Mesothelial cell of epicardium (in vitro differentiated cells): ENCODE results near the gene PI3. TPM values are rescaled to one million over a fixed set of nuclear protein-coding genes. Genes with fewer than 3 reads are reported as not detected.
"Not testable (repeated sequence)": the region's sequence is repeated elsewhere in the genome, so short reads cannot be mapped to it uniquely, and the experiment has no call there.

ENCODE experiments used
- DNase-seq, 2 experiments: peaks; one replicate each; pipeline ENCODE4 v3.0.0; 2021; ENCODE audit warnings: low spot score in 2 of 2; ENCODE audit not compliant: unreplicated experiment in 2 of 2
- H3K27ac Mint-ChIP-seq: 2 replicates; pipeline ENCODE4 v1.8.0; 2021; ENCODE audit warnings: mixed read lengths
- H3K27me3 Mint-ChIP-seq: 2 replicates; pipeline ENCODE4 v1.8.0; 2021; ENCODE audit warnings: low read depth, mixed read lengths
- H3K36me3 Mint-ChIP-seq: 2 replicates; pipeline ENCODE4 v1.8.0; 2021; ENCODE audit warnings: mixed read lengths
- H3K4me1 Mint-ChIP-seq: 2 replicates; pipeline ENCODE4 v1.8.0; 2021; ENCODE audit warnings: mixed read lengths
- H3K4me3 Mint-ChIP-seq: 2 replicates; pipeline ENCODE4 v1.8.0; 2021; ENCODE audit warnings: mild to moderate bottlenecking, moderate library complexity, mixed read lengths
- H3K9me3 Mint-ChIP-seq: 2 replicates; pipeline ENCODE4 v1.8.0; 2021; ENCODE audit warnings: mixed read lengths
- total RNA-seq: library from RNA; stranded (reverse); gene quantifications from 3 replicates; pipeline ENCODE4 v1.2.1, GENCODE V29; 2021
- TF ChIP-seq, protein P1 (sequence below): fragments of 200-600 bp; sonication (generic); IDR thresholded peaks from one replicate; pipeline ENCODE4 v1.5.0; 2021; ENCODE audit warnings: antibody characterized with exemption; ENCODE audit not compliant: unreplicated experiment

Gene PI3, protein sequence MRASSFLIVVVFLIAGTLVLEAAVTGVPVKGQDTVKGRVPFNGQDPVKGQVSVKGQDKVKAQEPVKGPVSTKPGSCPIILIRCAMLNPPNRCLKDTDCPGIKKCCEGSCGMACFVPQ
- total RNA-seq: not detected in 3 replicates

DNA sequence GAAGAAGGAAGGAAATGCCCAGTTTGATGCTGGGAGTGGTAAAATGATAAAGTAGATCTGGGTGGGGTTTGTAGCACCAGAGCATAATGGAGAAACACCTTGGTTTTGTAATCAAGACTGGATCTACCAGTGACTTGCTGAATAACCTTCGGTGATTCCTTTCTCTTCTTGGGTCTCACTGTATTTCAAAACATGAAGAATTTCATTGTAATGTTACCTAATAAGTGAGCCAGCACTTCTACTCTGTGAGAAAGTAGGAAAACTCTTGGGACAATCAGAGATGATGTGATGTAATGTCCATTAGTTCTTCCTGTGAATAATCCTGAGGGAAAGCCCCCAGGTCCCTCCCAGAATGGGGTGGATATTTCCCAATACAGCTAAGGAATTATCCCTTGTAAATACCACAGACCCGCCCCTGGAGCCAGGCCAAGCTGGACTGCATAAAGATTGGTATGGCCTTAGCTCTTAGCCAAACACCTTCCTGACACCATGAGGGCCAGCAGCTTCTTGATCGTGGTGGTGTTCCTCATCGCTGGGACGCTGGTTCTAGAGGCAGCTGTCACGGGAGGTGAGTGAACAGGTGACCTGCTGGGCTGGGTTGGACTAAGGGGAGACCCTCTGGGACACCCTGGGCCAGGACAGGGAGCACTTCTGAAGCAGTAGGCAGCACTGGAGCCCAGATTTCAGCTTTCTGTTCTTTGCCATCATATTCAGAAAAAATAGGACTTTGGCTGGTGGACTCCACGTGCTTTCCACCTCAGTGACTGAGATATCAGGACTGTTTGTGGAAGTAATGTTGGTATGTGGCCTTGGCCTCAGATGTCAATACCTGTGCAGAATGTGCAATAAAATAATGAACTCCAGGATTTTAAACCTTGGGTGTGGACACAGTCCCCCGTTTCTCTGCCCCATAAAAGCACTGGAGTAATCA lies at the start of gene PI3:
Gene PI3 (plus strand): TSS at position 469 of the 931 bp plus-strand sequence. CDS start 21 bp downstream, at position 490.
- H3K27me3 Mint-ChIP-seq: peaks cover 31% of the 10 kb centered on the region
- peaks cover 11% of the 10 kb centered on the region for H3K9me3 Mint-ChIP-seq
- no peaks in the 10 kb centered on the region for H3K36me3 Mint-ChIP-seq
- TF ChIP-seq, protein P1, sequence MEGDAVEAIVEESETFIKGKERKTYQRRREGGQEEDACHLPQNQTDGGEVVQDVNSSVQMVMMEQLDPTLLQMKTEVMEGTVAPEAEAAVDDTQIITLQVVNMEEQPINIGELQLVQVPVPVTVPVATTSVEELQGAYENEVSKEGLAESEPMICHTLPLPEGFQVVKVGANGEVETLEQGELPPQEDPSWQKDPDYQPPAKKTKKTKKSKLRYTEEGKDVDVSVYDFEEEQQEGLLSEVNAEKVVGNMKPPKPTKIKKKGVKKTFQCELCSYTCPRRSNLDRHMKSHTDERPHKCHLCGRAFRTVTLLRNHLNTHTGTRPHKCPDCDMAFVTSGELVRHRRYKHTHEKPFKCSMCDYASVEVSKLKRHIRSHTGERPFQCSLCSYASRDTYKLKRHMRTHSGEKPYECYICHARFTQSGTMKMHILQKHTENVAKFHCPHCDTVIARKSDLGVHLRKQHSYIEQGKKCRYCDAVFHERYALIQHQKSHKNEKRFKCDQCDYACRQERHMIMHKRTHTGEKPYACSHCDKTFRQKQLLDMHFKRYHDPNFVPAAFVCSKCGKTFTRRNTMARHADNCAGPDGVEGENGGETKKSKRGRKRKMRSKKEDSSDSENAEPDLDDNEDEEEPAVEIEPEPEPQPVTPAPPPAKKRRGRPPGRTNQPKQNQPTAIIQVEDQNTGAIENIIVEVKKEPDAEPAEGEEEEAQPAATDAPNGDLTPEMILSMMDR: no peak
- no peak within 1 kb of the TSS for H3K27ac Mint-ChIP-seq
- no peak for DNase-seq
- no peaks in the 10 kb centered on the region for H3K4me1 Mint-ChIP-seq
- no peak within 1 kb of the TSS for H3K4me3 Mint-ChIP-seq

DNA sequence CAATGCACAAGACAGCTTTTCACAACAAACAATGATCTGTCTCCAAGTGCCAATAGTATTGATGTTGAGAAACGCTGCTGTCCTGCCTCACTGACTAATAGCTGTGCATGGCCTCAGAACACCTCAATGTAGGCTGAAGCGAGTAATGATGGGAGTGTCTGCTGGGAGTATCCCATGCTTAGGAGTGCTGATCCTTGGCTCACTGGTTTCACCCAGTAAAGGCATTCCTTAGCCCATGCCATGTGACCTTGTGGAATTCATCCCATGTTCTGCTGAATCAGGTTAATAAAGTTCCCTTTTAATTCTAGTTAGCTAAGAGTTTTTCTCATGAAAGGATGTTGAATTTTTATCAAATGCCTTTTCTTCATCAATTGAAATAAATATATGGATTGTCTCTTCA lies 46.6 kb upstream of the PI3 start:
- H3K4me3 Mint-ChIP-seq: no peak overlapping the region
- no peaks in the 10 kb centered on the region for H3K9me3 Mint-ChIP-seq
- no peaks in the 10 kb centered on the region for H3K36me3 Mint-ChIP-seq
- no peak overlapping the region for H3K27ac Mint-ChIP-seq
- no peaks in the 10 kb centered on the region for H3K4me1 Mint-ChIP-seq
- no peak for DNase-seq
- peaks cover 75% of the 10 kb centered on the region for H3K27me3 Mint-ChIP-seq
- TF ChIP-seq, protein P1: no peak

DNA sequence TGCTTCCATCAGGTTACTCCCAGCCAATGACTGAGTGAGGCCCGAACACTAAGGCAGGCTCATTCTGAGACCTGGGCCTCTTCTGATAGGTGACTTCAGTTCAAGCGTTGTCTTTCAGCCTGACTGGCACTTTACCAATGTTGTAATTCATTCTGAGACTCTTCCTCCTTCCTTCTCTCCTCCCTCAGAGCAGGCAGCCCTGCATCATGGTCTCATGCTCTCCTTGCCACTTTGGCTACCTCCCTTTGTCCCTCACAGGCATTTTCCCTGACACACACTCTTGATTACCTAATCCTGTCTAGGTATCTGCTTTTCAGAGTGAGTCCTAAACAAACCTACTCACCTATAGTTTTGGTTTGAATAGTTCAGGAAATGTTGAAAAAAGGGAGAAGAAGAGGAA lies 37.8 kb upstream of the PI3 start:
- no peak overlapping the region for H3K27ac Mint-ChIP-seq
- H3K4me3 Mint-ChIP-seq: no peak overlapping the region
- H3K9me3 Mint-ChIP-seq: no peaks in the 10 kb centered on the region
- TF ChIP-seq, protein P1: no peak
- H3K27me3 Mint-ChIP-seq: peaks cover 30% of the 10 kb centered on the region
- H3K36me3 Mint-ChIP-seq: no peaks in the 10 kb centered on the region
- H3K4me1 Mint-ChIP-seq: no peaks in the 10 kb centered on the region
- DNase-seq: no peak

DNA sequence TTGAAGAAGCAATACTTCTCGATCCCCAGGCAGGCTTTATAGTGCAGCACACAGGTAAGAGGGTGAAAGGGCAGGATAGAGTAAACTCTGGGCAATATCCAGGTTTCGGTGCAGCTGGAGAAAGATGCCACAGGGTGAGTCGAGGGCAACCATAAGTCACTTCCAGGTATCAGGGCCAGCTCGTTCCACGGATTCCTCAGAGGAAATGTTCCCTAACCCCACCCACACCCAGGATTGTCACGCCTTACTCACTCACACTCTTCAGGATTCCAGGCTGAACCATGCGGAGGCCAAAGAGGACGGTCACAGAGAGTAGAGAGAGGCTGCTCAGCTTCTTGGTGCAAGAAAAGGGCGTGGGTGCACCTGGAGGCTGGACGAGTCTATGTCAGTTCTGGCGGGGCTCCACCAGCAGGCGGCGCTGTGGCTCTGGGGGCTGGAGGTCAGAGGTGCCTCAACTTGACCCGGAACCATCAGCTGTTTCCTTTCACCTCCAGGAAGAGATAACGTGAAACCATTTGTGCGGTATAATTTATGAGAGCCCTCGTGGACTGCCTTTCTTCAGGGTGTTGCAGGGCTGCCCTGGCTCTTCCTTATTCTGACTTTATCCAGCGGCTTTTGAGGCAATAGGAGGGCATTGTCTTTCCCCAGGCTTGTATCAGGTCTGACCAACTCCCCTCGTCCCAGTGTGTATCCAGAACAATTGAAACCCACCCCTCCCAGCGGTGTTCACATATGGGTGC lies 36.0 kb upstream of the PI3 start:
- no peak overlapping the region for H3K4me3 Mint-ChIP-seq
- H3K9me3 Mint-ChIP-seq: no peaks in the 10 kb centered on the region
- H3K4me1 Mint-ChIP-seq: no peaks in the 10 kb centered on the region
- DNase-seq: no peak
- peaks cover 26% of the 10 kb centered on the region for H3K27me3 Mint-ChIP-seq
- no peak overlapping the region for H3K27ac Mint-ChIP-seq
- TF ChIP-seq, protein P1: peak; percentile 65
- H3K36me3 Mint-ChIP-seq: no peaks in the 10 kb centered on the region

DNA sequence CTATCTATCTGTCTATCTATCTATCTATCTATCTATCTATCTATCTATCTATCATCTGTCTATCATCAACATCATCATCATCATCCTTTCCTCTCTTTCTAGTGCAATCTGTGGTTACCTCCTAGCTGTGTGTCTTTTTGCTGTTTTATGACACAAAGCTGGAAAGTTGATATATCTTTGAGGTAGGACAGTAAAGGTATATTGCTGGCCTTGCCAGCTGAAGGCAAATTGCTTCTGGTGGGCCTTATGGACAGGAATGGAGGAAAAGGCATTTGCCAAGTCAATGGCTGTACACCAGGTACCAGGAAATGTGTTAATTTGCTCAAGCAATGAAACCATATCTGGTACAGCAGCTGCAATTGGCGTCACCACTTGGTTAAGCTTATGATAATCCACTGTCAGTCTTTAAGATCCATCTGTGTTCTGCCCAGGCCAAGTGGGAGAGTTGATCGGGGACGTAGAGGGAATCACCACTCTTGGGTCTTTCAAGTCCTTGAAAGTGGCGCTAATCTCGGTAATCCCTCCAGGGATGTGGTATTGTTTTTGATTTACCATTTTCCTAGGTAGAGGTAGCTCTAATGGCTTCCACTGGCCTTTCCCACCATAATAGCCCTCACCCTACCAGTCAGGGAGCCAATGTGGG lies 34.8 kb upstream of the PI3 start:
- not testable (repeated sequence) for H3K4me1 Mint-ChIP-seq, H3K9me3 Mint-ChIP-seq, H3K27ac Mint-ChIP-seq, H3K4me3 Mint-ChIP-seq, H3K36me3 Mint-ChIP-seq, DNase-seq
- H3K27me3 Mint-ChIP-seq: peaks cover 29% of the 10 kb centered on the region
